Measurements from ENCODE around the gene KEAP1. TPM values are rescaled to one million over a fixed set of nuclear protein-coding genes. Genes with fewer than 3 reads are reported as not detected.

Gene KEAP1
- total and polyA plus RNA-seq, 8 donors, result 25.2 to 48.6 (median 33.0) TPM

GRCh38 chr19:10523135-10523636, 20.0 kb upstream of the KEAP1 start:
- WGBS, 2 donors, result 75 to 79% methylated on average over 3 of the region's 3 CpGs
- Histone ChIP-seq H3K27ac (no peak overlapping the region), H3K9me3 (no peaks in the 10 kb centered on the region), H3K36me3 (no peaks in the 10 kb centered on the region), H3K4me3 (no peak overlapping the region), H3K27me3 (no peaks in the 10 kb centered on the region), H3K4me1 (peaks cover 6 to 8% (median 7%) of the 10 kb centered on the region in 3 donors)
- intact Hi-C loops (cut with DNase I), result no loop called here
- ATAC-seq (no peak), DNase-seq (no peak), FAIRE-seq (no peak)
- TF ChIP-seq CTCF (IDR thresholded peaks at IDR 0.05), result no peak

GRCh38 chr19:10521461-10522171, 18.5 kb upstream of the KEAP1 start:
- Histone ChIP-seq H3K36me3 (no peaks in the 10 kb centered on the region), H3K4me3 (no peak overlapping the region), H3K4me1 (peaks cover 6 to 19% (median 7%) of the 10 kb centered on the region in 3 donors), H3K27me3 (no peaks in the 10 kb centered on the region), H3K27ac (peak overlapping the region; percentile 72 to 81 (median 79)), H3K9me3 (no peaks in the 10 kb centered on the region)
- no peak for TF ChIP-seq CTCF (IDR thresholded peaks at IDR 0.05)
- ATAC-seq (peak; percentile 23 to 37 (median 28)), FAIRE-seq (no peak), DNase-seq (no peak)
- 34 to 40% methylated on average over 13 of the region's 13 CpGs for WGBS, 2 donors
- intact Hi-C loops (cut with DNase I), result no loop called here

GRCh38 chr19:10520652-10521318, 17.6 kb upstream of the KEAP1 start:
- DNase-seq (peak in 5 of 6 donors; percentile 48 to 84 (median 63)), ATAC-seq (peak; percentile 27 to 44 (median 41)), FAIRE-seq (no peak)

GRCh38 chr19:10519421-10519820, 16.3 kb upstream of the KEAP1 start:
- no peak for ATAC-seq
- no peak for TF ChIP-seq CTCF (IDR thresholded peaks at IDR 0.05)
- no peaks in the 10 kb centered on the region for H3K27me3 ChIP-seq

More at GRCh38 chr19:10520652-10521318, 17.6 kb upstream of the KEAP1 start:
- H3K4me3 ChIP-seq, result no peak overlapping the region
- peak overlapping the region in 2 of 4 donors; percentile 72 to 81 for H3K27ac ChIP-seq
- 54% methylated on average over 15 of the region's 15 CpGs for WGBS, 2 donors
- no peak for TF ChIP-seq CTCF (IDR thresholded peaks at IDR 0.05)
- H3K36me3 ChIP-seq, result no peaks in the 10 kb centered on the region
- peaks cover 6 to 19% (median 7%) of the 10 kb centered on the region in 3 donors for H3K4me1 ChIP-seq
- intact Hi-C loops (cut with DNase I), result no loop called here
- H3K27me3 ChIP-seq, result no peaks in the 10 kb centered on the region
- H3K9me3 ChIP-seq, result no peaks in the 10 kb centered on the region

More at GRCh38 chr19:10519421-10519820, 16.3 kb upstream of the KEAP1 start:
- FAIRE-seq, result no peak
- Histone ChIP-seq H3K4me1 (peaks cover 6 to 19% (median 7%) of the 10 kb centered on the region in 3 donors), H3K4me3 (no peak overlapping the region), H3K27ac (no peak overlapping the region), H3K36me3 (no peaks in the 10 kb centered on the region), H3K9me3 (no peaks in the 10 kb centered on the region)
- intact Hi-C loops (cut with DNase I), result no loop called here
- no peak for DNase-seq
- 54 to 56% methylated on average over 7 of the region's 7 CpGs for WGBS, 2 donors

All from pancreas (tissue), 10 donors.